ENCODE data around the gene DLGAP1. TPM values are rescaled to one million over a fixed set of nuclear protein-coding genes. Genes with fewer than 3 reads are reported as not detected.

The DLGAP1 gene
- total RNA-seq, 1 experiment from 2014 or later, result 0.07 TPM

GRCh38 chr18:4232656-4233055, 222.5 kb downstream of the DLGAP1 start:
- TF ChIP-seq, protein P1, sequence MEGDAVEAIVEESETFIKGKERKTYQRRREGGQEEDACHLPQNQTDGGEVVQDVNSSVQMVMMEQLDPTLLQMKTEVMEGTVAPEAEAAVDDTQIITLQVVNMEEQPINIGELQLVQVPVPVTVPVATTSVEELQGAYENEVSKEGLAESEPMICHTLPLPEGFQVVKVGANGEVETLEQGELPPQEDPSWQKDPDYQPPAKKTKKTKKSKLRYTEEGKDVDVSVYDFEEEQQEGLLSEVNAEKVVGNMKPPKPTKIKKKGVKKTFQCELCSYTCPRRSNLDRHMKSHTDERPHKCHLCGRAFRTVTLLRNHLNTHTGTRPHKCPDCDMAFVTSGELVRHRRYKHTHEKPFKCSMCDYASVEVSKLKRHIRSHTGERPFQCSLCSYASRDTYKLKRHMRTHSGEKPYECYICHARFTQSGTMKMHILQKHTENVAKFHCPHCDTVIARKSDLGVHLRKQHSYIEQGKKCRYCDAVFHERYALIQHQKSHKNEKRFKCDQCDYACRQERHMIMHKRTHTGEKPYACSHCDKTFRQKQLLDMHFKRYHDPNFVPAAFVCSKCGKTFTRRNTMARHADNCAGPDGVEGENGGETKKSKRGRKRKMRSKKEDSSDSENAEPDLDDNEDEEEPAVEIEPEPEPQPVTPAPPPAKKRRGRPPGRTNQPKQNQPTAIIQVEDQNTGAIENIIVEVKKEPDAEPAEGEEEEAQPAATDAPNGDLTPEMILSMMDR (IDR thresholded peaks at IDR 0.05; ENCODE audit: insufficient read depth in 1 of 2, low read depth in 1 of 2, low read length in 1 of 2, severe bottlenecking in 1 of 2, unreplicated experiment in 1 of 2), result no peak
- intact Hi-C loops (cut with micrococcal nuclease; ENCODE audit: unreplicated experiment), result no loop called here
- H3K9me3 ChIP-seq, result no peaks in the 10 kb centered on the region
- Mint-ChIP-seq H3K27me3 (ENCODE audit: insufficient read depth, unreplicated experiment) (peaks cover 15% of the 10 kb centered on the region), H3K36me3 (ENCODE audit: insufficient read depth, unreplicated experiment) (no peaks in the 10 kb centered on the region), H3K27ac (ENCODE audit: unreplicated experiment) (no peak overlapping the region), H3K4me1 (ENCODE audit: low read depth, unreplicated experiment) (no peaks in the 10 kb centered on the region), H3K4me3 (ENCODE audit: unreplicated experiment) (no peak overlapping the region), H3K9me3 (ENCODE audit: unreplicated experiment) (no peaks in the 10 kb centered on the region)
- H3K27me3 ChIP-seq (replicated peaks; ENCODE audit: control insufficient read depth, insufficient read depth, low read length), result no peaks in the 10 kb centered on the region
- no TSS peak for BruUV-seq (replicated peaks)
- no peaks in the 10 kb centered on the region for H3K4me1 ChIP-seq
- ChIA-PET POLR2A (no interaction called here), CTCF (no interaction called here)
- no peak for DNase-seq
- H3K4me3 ChIP-seq (ENCODE audit: low read depth, low read length), result no peak overlapping the region
- H3K36me3 ChIP-seq (ENCODE audit: control insufficient read depth, insufficient read depth, low read length), result no peaks in the 10 kb centered on the region

GRCh38 chr18:4231260-4231659, 223.8 kb downstream of the DLGAP1 start:
- CTCF ChIA-PET, result no interaction called here
- BruUV-seq (replicated peaks), result no TSS peak
- H3K36me3 Mint-ChIP-seq (ENCODE audit: insufficient read depth, unreplicated experiment), result no peaks in the 10 kb centered on the region
- H3K4me3 Mint-ChIP-seq (ENCODE audit: unreplicated experiment), result no peak overlapping the region
- H3K9me3 Mint-ChIP-seq (ENCODE audit: unreplicated experiment), result no peaks in the 10 kb centered on the region
- intact Hi-C loops (cut with micrococcal nuclease; ENCODE audit: unreplicated experiment), result no loop called here
- H3K4me1 Mint-ChIP-seq (ENCODE audit: low read depth, unreplicated experiment), result no peaks in the 10 kb centered on the region
- peaks cover 16% of the 10 kb centered on the region for H3K27me3 Mint-ChIP-seq (ENCODE audit: insufficient read depth, unreplicated experiment)
- Histone ChIP-seq H3K4me1 (no peaks in the 10 kb centered on the region), H3K36me3 (ENCODE audit: control insufficient read depth, insufficient read depth, low read length) (no peaks in the 10 kb centered on the region), H3K4me3 (ENCODE audit: low read depth, low read length) (no peak overlapping the region), H3K27me3 (replicated peaks; ENCODE audit: control insufficient read depth, insufficient read depth, low read length) (no peaks in the 10 kb centered on the region), H3K9me3 (no peaks in the 10 kb centered on the region)
- TF ChIP-seq, protein P1 (IDR thresholded peaks at IDR 0.05; ENCODE audit: insufficient read depth in 1 of 2, low read depth in 1 of 2, low read length in 1 of 2, severe bottlenecking in 1 of 2, unreplicated experiment in 1 of 2), result no peak
- no peak for DNase-seq
- POLR2A ChIA-PET, result no interaction called here
- H3K27ac Mint-ChIP-seq (ENCODE audit: unreplicated experiment), result no peak overlapping the region

GRCh38 chr18:4230450-4231168, 224.5 kb downstream of the DLGAP1 start:
- H3K27ac Mint-ChIP-seq (ENCODE audit: unreplicated experiment), result no peak overlapping the region
- H3K9me3 Mint-ChIP-seq (ENCODE audit: unreplicated experiment), result no peaks in the 10 kb centered on the region
- CTCF ChIA-PET, result no interaction called here
- H3K27me3 Mint-ChIP-seq (ENCODE audit: insufficient read depth, unreplicated experiment), result peaks cover 16% of the 10 kb centered on the region
- H3K4me1 Mint-ChIP-seq (ENCODE audit: low read depth, unreplicated experiment), result no peaks in the 10 kb centered on the region
- Histone ChIP-seq H3K36me3 (ENCODE audit: control insufficient read depth, insufficient read depth, low read length) (no peaks in the 10 kb centered on the region), H3K4me1 (no peaks in the 10 kb centered on the region), H3K4me3 (ENCODE audit: low read depth, low read length) (no peak overlapping the region), H3K9me3 (no peaks in the 10 kb centered on the region), H3K27me3 (replicated peaks; ENCODE audit: control insufficient read depth, insufficient read depth, low read length) (no peaks in the 10 kb centered on the region)
- H3K36me3 Mint-ChIP-seq (ENCODE audit: insufficient read depth, unreplicated experiment), result no peaks in the 10 kb centered on the region
- TF ChIP-seq, protein P1 (IDR thresholded peaks at IDR 0.05; ENCODE audit: insufficient read depth in 1 of 2, low read depth in 1 of 2, low read length in 1 of 2, severe bottlenecking in 1 of 2, unreplicated experiment in 1 of 2), result no peak
- no peak for DNase-seq
- POLR2A ChIA-PET, result no interaction called here
- H3K4me3 Mint-ChIP-seq (ENCODE audit: unreplicated experiment), result no peak overlapping the region
- intact Hi-C loops (cut with micrococcal nuclease; ENCODE audit: unreplicated experiment), result no loop called here
- no TSS peak for BruUV-seq (replicated peaks)

Data from Caco-2 (cell line).